Measurements from ENCODE around the gene TALDO1.

- TF ChIP-seq EP300 (IDR thresholded peaks at IDR 0.05; ENCODE audit: borderline replicate concordance in 1 of 2, low read depth in 1 of 2, low read length in 1 of 2): no peak
- TF ChIP-seq POLR2AphosphoS5 (IDR thresholded peaks at IDR 0.05; ENCODE audit: low read depth, low read length): peak; percentile 91
- no peak for TF ChIP-seq PBX3 (IDR thresholded peaks at IDR 0.05)
- TF ChIP-seq, protein P1, sequence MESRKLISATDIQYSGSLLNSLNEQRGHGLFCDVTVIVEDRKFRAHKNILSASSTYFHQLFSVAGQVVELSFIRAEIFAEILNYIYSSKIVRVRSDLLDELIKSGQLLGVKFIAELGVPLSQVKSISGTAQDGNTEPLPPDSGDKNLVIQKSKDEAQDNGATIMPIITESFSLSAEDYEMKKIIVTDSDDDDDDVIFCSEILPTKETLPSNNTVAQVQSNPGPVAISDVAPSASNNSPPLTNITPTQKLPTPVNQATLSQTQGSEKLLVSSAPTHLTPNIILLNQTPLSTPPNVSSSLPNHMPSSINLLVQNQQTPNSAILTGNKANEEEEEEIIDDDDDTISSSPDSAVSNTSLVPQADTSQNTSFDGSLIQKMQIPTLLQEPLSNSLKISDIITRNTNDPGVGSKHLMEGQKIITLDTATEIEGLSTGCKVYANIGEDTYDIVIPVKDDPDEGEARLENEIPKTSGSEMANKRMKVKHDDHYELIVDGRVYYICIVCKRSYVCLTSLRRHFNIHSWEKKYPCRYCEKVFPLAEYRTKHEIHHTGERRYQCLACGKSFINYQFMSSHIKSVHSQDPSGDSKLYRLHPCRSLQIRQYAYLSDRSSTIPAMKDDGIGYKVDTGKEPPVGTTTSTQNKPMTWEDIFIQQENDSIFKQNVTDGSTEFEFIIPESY (IDR thresholded peaks at IDR 0.05; ENCODE audit: borderline replicate concordance, low read depth): no peak
- TF ChIP-seq RXRA (IDR thresholded peaks at IDR 0.05; ENCODE audit: borderline replicate concordance, low read depth): no peak
- TF ChIP-seq, protein P2, sequence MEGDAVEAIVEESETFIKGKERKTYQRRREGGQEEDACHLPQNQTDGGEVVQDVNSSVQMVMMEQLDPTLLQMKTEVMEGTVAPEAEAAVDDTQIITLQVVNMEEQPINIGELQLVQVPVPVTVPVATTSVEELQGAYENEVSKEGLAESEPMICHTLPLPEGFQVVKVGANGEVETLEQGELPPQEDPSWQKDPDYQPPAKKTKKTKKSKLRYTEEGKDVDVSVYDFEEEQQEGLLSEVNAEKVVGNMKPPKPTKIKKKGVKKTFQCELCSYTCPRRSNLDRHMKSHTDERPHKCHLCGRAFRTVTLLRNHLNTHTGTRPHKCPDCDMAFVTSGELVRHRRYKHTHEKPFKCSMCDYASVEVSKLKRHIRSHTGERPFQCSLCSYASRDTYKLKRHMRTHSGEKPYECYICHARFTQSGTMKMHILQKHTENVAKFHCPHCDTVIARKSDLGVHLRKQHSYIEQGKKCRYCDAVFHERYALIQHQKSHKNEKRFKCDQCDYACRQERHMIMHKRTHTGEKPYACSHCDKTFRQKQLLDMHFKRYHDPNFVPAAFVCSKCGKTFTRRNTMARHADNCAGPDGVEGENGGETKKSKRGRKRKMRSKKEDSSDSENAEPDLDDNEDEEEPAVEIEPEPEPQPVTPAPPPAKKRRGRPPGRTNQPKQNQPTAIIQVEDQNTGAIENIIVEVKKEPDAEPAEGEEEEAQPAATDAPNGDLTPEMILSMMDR (IDR thresholded peaks at IDR 0.05): no peak
- TF ChIP-seq FOXM1 (IDR thresholded peaks at IDR 0.05; ENCODE audit: low read depth): no peak
- TF ChIP-seq CHD2 (IDR thresholded peaks at IDR 0.05; ENCODE audit: low read length, partially characterized antibody): peak; percentile 87
- TF ChIP-seq TEAD4 (IDR thresholded peaks at IDR 0.05; ENCODE audit: borderline replicate concordance, insufficient read depth): no peak
- no peak for TF ChIP-seq RCOR1 (IDR thresholded peaks at IDR 0.05; ENCODE audit: low read length)
- TF ChIP-seq GATA2 (CRISPR knock-in tag; IDR thresholded peaks at IDR 0.05): no peak
- TF ChIP-seq RAD21 (IDR thresholded peaks at IDR 0.05; ENCODE audit: low read length): no peak
- no peak; the same call in 1 of the 2 replicates for TF ChIP-seq RFX5 (IDR thresholded peaks at IDR 0.05; ENCODE audit: low read length)
Measured at GRCh38 chr11:809287-810039, 62.2 kb downstream of the TALDO1 start, which contains the start of gene RPLP2.

All from SK-N-SH (cell line).